HEK293T (cell line): Measurements from ENCODE around the gene COMMD10.
A peak's percentile ranks its signal among the peaks of the same experiment; 100 is the strongest.

Experiments used
- CTCF ChIA-PET: fragments of 350-600 bp; formaldehyde crosslinking; extraction: SDS; loops from one replicate; lab custom pipeline; 2021; ENCODE audit warnings: antibody characterized with exemption, inconsistent platforms; lab: Yijun Ruan, JAX
- POLR2A ChIA-PET: fragments of 350-600 bp; formaldehyde crosslinking; extraction: SDS; loops from one replicate; lab custom pipeline; 2020; ENCODE audit warnings: antibody characterized with exemption, inconsistent platforms; lab: Yijun Ruan, JAX
- DNase-seq: peaks from one replicate; pipeline ENCODE4 v3.0.0; 2012; ENCODE audit warnings: mixed read lengths; ENCODE audit errors: extremely low spot score
- ARNT ChIP-seq: fragments of 450-650 bp; IDR thresholded peaks from 2 replicates; pipeline ENCODE4 v1.6.1; 2017; ENCODE audit warnings: mild to moderate bottlenecking
- BHLHE40 ChIP-seq: fragments of 450-650 bp; IDR thresholded peaks from 2 replicates; pipeline ENCODE4 v1.6.1; 2016; ENCODE audit warnings: mild to moderate bottlenecking, moderate library complexity, borderline replicate concordance
- CTBP1 ChIP-seq: fragments of 450-650 bp; IDR thresholded peaks from 2 replicates; pipeline ENCODE4 v1.6.1; 2016; ENCODE audit warnings: borderline replicate concordance
- ELF4 ChIP-seq: fragments of 450-650 bp; IDR thresholded peaks from 2 replicates; pipeline ENCODE4 v1.6.1; 2017; ENCODE audit warnings: antibody characterized with exemption
- FOXA1 ChIP-seq: fragments of 450-650 bp; IDR thresholded peaks from 2 replicates; pipeline ENCODE4 v1.6.1; 2016; ENCODE audit warnings: mild to moderate bottlenecking
- FOXK2 ChIP-seq: fragments of 450-650 bp; IDR thresholded peaks from 2 replicates; pipeline ENCODE4 v1.6.1; 2016; ENCODE audit warnings: mild to moderate bottlenecking
- FOXM1 ChIP-seq: fragments of 450-650 bp; IDR thresholded peaks from 2 replicates; pipeline ENCODE4 v1.6.1; 2017; ENCODE audit warnings: mild to moderate bottlenecking, borderline replicate concordance
- HDGF ChIP-seq: fragments of 450-650 bp; IDR thresholded peaks from 2 replicates; pipeline ENCODE4 v1.6.1; 2017; ENCODE audit warnings: antibody characterized with exemption, borderline replicate concordance
- L3MBTL2 ChIP-seq: fragments of 450-650 bp; conservative IDR thresholded peaks from 2 replicates; pipeline ENCODE4 v1.6.1; 2016; ENCODE audit warnings: mild to moderate bottlenecking
- LEF1 ChIP-seq: fragments of 450-650 bp; IDR thresholded peaks from 2 replicates; pipeline ENCODE4 v1.6.1; 2017; ENCODE audit warnings: mild to moderate bottlenecking, borderline replicate concordance
- NFRKB ChIP-seq: fragments of 450-650 bp; IDR thresholded peaks from 2 replicates; pipeline ENCODE4 v1.6.1; 2016; ENCODE audit warnings: mild to moderate bottlenecking, moderate library complexity
- SP1 ChIP-seq: fragments of 450-650 bp; IDR thresholded peaks from 2 replicates; pipeline ENCODE4 v1.6.1; 2017
- SUZ12 ChIP-seq: fragments of 450-650 bp; IDR thresholded peaks from 2 replicates; pipeline ENCODE4 v1.6.1; 2016; ENCODE audit warnings: mild to moderate bottlenecking
- TARDBP ChIP-seq: fragments of 450-650 bp; IDR thresholded peaks from 2 replicates; pipeline ENCODE4 v1.6.1; 2016
- ZNF384 ChIP-seq: fragments of 450-650 bp; IDR thresholded peaks from 2 replicates; pipeline ENCODE4 v1.6.1; 2016
- TF ChIP-seq, protein P1 (sequence below): fragments of 450-650 bp; IDR thresholded peaks from 2 replicates; pipeline ENCODE4 v1.6.1; 2016

The COMMD10 gene

DNA sequence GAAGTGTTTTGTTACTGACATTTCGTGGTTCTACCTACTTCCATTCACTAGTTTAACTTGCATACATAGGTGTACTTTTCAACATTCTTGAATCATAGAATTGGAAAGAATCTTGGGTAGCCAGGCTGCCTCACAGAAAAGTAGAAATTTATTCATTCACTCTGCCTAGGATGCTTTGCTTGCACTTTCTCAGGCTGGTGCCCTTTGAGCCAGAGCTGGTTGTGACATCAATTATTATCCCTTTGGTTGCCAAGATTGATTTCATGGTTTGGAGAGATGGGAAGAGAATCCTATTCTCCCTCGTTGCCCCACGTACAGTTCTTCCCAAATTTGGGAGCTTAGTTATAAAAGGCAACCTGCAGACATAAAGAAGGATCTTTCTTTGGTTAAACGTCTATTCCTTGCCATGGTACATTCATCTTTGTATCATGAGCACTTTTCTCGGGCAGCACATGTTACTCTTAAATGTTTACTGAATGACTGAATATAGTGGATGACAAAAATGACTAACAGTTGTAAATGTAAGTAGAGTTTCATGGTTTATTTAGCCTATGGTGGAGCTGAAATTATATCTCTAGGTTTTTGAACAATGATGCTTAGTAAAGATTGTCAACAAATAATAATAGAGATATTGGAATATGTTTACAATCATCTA, 195.5 kb downstream of the COMMD10 start:
- POLR2A ChIA-PET, result no interaction called here
- no peak for DNase-seq
- CTCF ChIA-PET, result no interaction called here
- TF ChIP-seq CTBP1, result no peak
- TF ChIP-seq HDGF, result no peak

DNA sequence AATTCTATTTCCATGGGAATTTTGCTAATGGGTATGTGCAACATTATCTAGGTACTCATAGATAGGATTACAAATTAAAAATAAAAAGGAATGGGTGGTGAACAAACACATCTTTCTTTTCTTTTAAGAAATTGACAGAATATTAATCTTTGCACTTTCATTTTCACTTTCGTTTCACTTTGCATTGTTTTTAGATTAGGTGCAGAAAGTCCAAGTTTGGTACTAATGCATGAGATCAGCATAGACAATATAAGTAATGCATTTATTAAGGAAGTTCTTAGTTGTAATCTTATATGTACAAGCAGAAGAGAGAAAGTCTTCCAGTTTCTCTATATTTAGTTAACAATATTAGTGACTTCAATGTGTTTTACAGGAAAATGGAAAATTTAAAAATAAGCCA, 196.5 kb downstream of the COMMD10 start:
- TF ChIP-seq TARDBP (no peak), L3MBTL2 (no peak), ARNT (no peak), ZNF384 (no peak), FOXA1 (no peak)
- ChIA-PET CTCF (no interaction called here), POLR2A (no interaction called here)
- no peak for DNase-seq

DNA sequence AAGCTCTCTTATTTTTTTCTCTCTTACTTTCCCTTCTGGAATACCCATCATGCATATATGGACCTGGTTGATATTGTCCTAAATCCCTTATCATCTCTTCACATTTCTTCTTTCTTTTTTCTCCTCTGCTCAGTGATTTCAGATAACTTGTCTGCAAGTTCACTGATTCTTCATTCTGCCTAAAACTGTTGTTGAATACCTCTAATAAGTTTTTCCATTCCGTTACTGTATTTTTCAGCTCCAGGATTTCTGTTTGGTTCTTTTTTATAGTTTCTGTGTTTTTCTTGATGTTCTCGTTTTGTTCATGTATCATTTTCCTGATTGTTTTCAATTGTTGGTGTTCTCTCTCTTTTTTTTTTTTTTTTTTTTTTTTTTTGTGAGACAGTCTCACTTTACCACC, 203.7 kb downstream of the COMMD10 start:
- DNase-seq, result no peak
- ChIA-PET POLR2A (no interaction called here), CTCF (no interaction called here)
- TF ChIP-seq FOXM1 (no peak), L3MBTL2 (no peak), SUZ12 (no peak)

DNA sequence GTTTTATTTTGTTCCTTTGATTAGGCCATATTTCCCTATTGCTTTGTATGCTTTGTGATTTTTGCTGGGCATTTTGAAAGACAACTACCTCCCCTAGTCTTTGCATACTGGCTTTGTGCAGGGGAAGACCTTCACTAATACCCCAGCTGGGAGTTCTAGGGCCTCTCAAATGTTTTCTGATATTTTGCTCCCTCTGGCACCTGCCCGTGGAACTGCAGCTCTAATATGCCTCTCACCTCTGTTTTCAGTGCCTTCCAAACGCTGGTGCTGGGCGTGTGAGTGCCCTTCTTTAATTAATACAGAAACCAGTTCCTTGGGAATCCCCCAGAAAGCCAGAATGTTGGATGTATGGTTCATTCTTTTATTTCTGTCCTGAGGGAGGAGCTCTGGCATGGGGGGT, 204.5 kb downstream of the COMMD10 start:
- CTCF ChIA-PET, result no interaction called here
- peak; percentile 23 for DNase-seq
- TF ChIP-seq NFRKB (no peak), BHLHE40 (no peak), FOXK2 (no peak), SP1 (no peak), FOXA1 (no peak), L3MBTL2 (no peak), ELF4 (no peak), CTBP1 (no peak), SUZ12 (no peak), ZNF384 (no peak)
- TF ChIP-seq, protein P1, sequence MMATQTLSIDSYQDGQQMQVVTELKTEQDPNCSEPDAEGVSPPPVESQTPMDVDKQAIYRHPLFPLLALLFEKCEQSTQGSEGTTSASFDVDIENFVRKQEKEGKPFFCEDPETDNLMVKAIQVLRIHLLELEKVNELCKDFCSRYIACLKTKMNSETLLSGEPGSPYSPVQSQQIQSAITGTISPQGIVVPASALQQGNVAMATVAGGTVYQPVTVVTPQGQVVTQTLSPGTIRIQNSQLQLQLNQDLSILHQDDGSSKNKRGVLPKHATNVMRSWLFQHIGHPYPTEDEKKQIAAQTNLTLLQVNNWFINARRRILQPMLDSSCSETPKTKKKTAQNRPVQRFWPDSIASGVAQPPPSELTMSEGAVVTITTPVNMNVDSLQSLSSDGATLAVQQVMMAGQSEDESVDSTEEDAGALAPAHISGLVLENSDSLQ, result no peak

DNA sequence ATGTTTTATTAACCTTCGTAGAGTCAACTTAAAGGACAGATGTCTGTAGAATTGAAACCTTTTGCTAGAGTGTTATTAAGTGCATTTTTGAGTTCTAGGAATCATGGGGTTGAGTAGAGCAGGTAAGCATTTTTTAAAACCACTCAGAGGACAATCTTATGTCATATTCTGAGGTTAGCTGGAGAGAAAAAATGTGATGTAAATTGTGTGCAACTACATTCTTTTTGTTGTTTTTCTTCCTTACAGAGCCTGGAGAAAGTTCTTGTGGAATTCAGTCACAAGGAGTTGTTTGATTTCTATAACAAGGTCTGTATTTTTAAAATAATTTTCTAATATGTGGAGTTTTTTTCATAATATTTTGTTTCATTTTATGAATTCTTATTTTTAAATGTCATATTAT, 206.4 kb downstream of the COMMD10 start:
- DNase-seq, result no peak
- TF ChIP-seq ARNT (no peak), LEF1 (no peak), FOXM1 (no peak), TARDBP (no peak), NFRKB (no peak), SP1 (no peak), HDGF (no peak), FOXA1 (no peak), FOXK2 (no peak), CTBP1 (no peak), L3MBTL2 (no peak), BHLHE40 (no peak), ZNF384 (no peak), ELF4 (no peak), SUZ12 (no peak)
- TF ChIP-seq, protein P1, result no peak
- POLR2A ChIA-PET, result no interaction called here
- CTCF ChIA-PET, result no interaction called here

More for the DNA sequence above, 204.5 kb downstream of the COMMD10 start:
- POLR2A ChIA-PET, result no interaction called here

DNA sequence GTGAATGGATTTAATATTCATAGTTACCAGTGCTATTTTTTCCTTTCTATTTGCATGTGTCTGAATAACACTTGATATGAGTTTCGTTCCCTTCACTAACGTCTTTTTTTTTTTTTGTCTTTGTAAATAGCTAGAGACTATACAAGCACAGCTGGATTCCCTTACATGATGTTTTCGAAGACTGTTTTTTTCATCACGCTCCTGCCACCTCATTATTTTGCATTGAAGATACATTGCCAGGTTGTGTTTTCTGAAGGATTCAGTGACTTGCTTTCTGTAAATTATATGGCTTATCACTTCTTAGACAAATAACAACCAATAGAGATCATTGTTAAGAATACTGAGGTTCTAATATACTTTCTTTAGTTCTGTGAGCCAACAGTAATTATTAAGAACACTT, 207.5 kb downstream of the COMMD10 start:
- no peak for DNase-seq
- POLR2A ChIA-PET, result no interaction called here
- TF ChIP-seq LEF1, result no peak
- no peak for TF ChIP-seq SUZ12
- no peak for TF ChIP-seq ZNF384
- no peak for TF ChIP-seq FOXA1
- TF ChIP-seq NFRKB, result no peak
- TF ChIP-seq TARDBP, result no peak
- no peak for TF ChIP-seq FOXK2
- no peak for TF ChIP-seq L3MBTL2
- TF ChIP-seq HDGF, result no peak
- no peak for TF ChIP-seq CTBP1
- TF ChIP-seq ARNT, result no peak
- no peak for TF ChIP-seq FOXM1
- TF ChIP-seq BHLHE40, result no peak
- TF ChIP-seq, protein P1, result no peak
- TF ChIP-seq ELF4, result no peak
- TF ChIP-seq SP1, result no peak
- CTCF ChIA-PET, result interaction anchor here (0.6 kb wide), 1 partner anchor 9 kb away, joined by 3 read pairs; no protein-coding TSS in a partner anchor
